OCI-LY7 (cell line): ENCODE measurements around the gene SMIM24. TPM values are rescaled to one million over a fixed set of nuclear protein-coding genes. Genes with fewer than 3 reads are reported as not detected.
A peak's percentile ranks its signal among the peaks of the same experiment; 100 is the strongest.

Source experiments
- BruUV-seq: library from RNA; stranded (reverse); fragments of 400-500 nt; replicated peaks from 2 replicates; lab custom pipeline; 2021; lab: Mats Ljungman, UMichigan
- CTCF ChIA-PET: fragments of 300-600 bp; sonication (Branson Sonifier 250); formaldehyde crosslinking; loops from one replicate; lab custom pipeline; 2022; ENCODE audit warnings: antibody characterized with exemption; ENCODE audit not compliant: unreplicated experiment; lab: Charles Lee
- POLR2A ChIA-PET: fragments of 300-600 bp; sonication (Branson Sonifier 250); formaldehyde crosslinking; loops from one replicate; lab custom pipeline; 2022; ENCODE audit warnings: antibody characterized with exemption; lab: Charles Lee
- DNase-seq: peaks from one replicate; pipeline ENCODE4 v3.0.0-alpha.2; 2015; ENCODE audit warnings: low spot score
- H2AFZ ChIP-seq: fragments of 200-600 bp; sonication (generic), shearing (Covaris generic); 2 replicates; pipeline ENCODE4 v1.6.1; 2014; ENCODE audit warnings: mild to moderate bottlenecking, antibody characterized with exemption, low read length, moderate library complexity
- H3K27ac ChIP-seq: fragments of 200-600 bp; sonication (generic); 2 replicates; pipeline ENCODE4 v1.5.1; 2014; ENCODE audit warnings: mixed run types, low read depth, mild to moderate bottlenecking, moderate library complexity, low read length, inconsistent platforms; ENCODE audit not compliant: poor library complexity, severe bottlenecking
- H3K36me3 ChIP-seq: fragments of 200-600 bp; sonication (generic); 2 replicates; pipeline ENCODE4 v1.6.1; 2014; ENCODE audit warnings: mild to moderate bottlenecking, antibody characterized with exemption, low read length, moderate library complexity, mixed read lengths; ENCODE audit not compliant: insufficient read depth
- H3K4me1 ChIP-seq: fragments of 200-600 bp; sonication (generic); 2 replicates; pipeline ENCODE4 v1.5.1; 2014; ENCODE audit warnings: mild to moderate bottlenecking, low read length; ENCODE audit not compliant: insufficient read depth, poor library complexity, severe bottlenecking
- H3K4me2 ChIP-seq: fragments of 200-600 bp; sonication (generic); 2 replicates; pipeline ENCODE4 v1.6.1; 2014; ENCODE audit warnings: mild to moderate bottlenecking, low read length
- H3K4me3 ChIP-seq: fragments of 200-600 bp; sonication (generic); 2 replicates; pipeline ENCODE4 v1.5.1; 2014; ENCODE audit warnings: mild to moderate bottlenecking, low read depth, low read length; ENCODE audit not compliant: poor library complexity, severe bottlenecking
- H3K79me2 ChIP-seq: fragments of 200-600 bp; sonication (generic); 2 replicates; pipeline ENCODE4 v1.6.1; 2016; ENCODE audit warnings: low read depth, mild to moderate bottlenecking, low read length, moderate library complexity, mixed read lengths; ENCODE audit not compliant: insufficient read depth
- H3K9me2 ChIP-seq: fragments of 200-600 bp; sonication (generic); 2 replicates; pipeline ENCODE4 v1.6.1; 2016; ENCODE audit warnings: mild to moderate bottlenecking, low read length, mixed read lengths; ENCODE audit not compliant: insufficient read depth
- H3K9me3 ChIP-seq: fragments of 200-600 bp; sonication (generic); 2 replicates; pipeline ENCODE4 v1.6.1; 2014; ENCODE audit warnings: mild to moderate bottlenecking, mixed run types, low read length, mixed read lengths
- H4K20me1 ChIP-seq: fragments of 200-600 bp; sonication (generic); 2 replicates; pipeline ENCODE4 v1.6.1; 2014; ENCODE audit warnings: mild to moderate bottlenecking, antibody characterized with exemption, low read length, moderate library complexity, mixed read lengths; ENCODE audit not compliant: insufficient read depth
- EZH2phosphoT487 ChIP-seq: fragments of 200-600 bp; sonication (generic); IDR thresholded peaks from 2 replicates; pipeline ENCODE4 v1.6.1; 2018; ENCODE audit warnings: low read depth, borderline replicate concordance, mild to moderate bottlenecking, mixed run types, antibody characterized with exemption, low read length, moderate library complexity, mixed read lengths
- intact Hi-C: fragments of 100-400 bp; cut with micrococcal nuclease; formaldehyde crosslinking; loops from one replicate; pipeline ENCODE4 v1.10.0; 2022; ENCODE audit not compliant: unreplicated experiment
- total RNA-seq, 2 experiments: library from RNA; depleted of rRNA in 1 of 2; stranded (reverse); fragments of >200 nt in 1 of 2; shearing (Covaris generic) in 1 of 2; gene quantifications; 2 replicates each; pipeline ENCODE4 v1.2.3, GENCODE V29; 2014 to 2022
- TF ChIP-seq, protein P1 (sequence below): fragments of 200-600 bp; sonication (generic); conservative IDR thresholded peaks from 2 replicates; pipeline ENCODE4 v1.5.1; 2014; ENCODE audit warnings: mild to moderate bottlenecking, antibody characterized with exemption, low read length, moderate library complexity, mixed read lengths

The SMIM24 gene
- total RNA-seq, 2 experiments from 2014 or later: 6.8 to 9.9 TPM

DNA sequence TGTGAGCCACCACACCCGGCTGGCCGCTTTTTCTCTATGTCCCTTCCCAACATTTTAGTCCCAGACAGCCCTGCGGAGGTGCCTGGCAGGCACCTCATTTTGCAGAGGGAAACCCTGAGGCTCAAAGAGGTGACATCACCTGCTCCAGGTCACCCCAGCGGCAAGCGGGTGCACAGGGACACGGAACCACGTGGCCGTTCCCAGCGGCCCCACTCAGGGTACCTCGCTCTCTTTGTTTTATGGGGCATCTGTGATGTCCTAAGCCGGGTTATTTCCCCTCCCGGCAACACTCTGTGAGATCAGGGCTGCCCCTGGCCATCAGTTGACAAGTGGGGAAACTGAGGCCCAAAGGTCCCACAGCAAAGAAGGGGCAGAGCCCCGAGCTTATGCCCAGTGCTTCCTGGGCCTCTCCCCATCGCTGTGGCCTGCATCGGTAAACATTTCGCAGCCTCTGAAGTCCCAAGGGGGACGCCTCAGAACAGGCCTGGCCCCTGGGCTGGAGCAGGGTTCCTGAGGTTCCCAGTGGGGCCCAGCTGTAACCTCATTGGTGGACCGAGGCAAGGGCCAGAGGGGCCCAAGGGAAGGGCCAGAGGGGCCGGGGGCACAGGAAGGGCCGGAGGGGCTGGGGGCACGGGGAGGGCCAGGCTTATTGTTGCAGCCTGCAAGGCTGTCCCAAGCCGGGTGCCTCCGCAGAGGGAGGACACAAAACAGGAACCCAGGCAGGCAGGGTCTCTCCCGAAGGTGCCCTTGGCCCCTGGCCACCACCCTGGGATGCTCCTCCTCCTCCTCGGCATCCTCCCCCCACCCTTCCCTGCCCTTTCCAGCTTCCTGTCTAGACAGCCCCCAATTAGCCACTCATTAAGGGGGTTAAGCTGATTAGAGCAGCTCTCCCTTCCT is 39.0 kb downstream of the SMIM24 start:
- no peaks in the 10 kb centered on the region for H3K9me3 ChIP-seq
- no peak for DNase-seq
- H3K9me2 ChIP-seq: no peaks in the 10 kb centered on the region
- no peaks in the 10 kb centered on the region for H3K79me2 ChIP-seq
- no peak overlapping the region for H3K4me3 ChIP-seq
- H3K4me1 ChIP-seq: no peaks in the 10 kb centered on the region
- no TSS peak for BruUV-seq
- no peaks in the 10 kb centered on the region for H3K36me3 ChIP-seq
- TF ChIP-seq EZH2phosphoT487: no peak
- TF ChIP-seq, protein P1, sequence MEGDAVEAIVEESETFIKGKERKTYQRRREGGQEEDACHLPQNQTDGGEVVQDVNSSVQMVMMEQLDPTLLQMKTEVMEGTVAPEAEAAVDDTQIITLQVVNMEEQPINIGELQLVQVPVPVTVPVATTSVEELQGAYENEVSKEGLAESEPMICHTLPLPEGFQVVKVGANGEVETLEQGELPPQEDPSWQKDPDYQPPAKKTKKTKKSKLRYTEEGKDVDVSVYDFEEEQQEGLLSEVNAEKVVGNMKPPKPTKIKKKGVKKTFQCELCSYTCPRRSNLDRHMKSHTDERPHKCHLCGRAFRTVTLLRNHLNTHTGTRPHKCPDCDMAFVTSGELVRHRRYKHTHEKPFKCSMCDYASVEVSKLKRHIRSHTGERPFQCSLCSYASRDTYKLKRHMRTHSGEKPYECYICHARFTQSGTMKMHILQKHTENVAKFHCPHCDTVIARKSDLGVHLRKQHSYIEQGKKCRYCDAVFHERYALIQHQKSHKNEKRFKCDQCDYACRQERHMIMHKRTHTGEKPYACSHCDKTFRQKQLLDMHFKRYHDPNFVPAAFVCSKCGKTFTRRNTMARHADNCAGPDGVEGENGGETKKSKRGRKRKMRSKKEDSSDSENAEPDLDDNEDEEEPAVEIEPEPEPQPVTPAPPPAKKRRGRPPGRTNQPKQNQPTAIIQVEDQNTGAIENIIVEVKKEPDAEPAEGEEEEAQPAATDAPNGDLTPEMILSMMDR: no peak
- ChIA-PET POLR2A (no interaction called here), CTCF (no interaction called here)
- no peak overlapping the region for H3K4me2 ChIP-seq
- intact Hi-C loops: loop anchor here (5.0 kb wide), 1 partner anchor 114 kb away; no protein-coding TSS in a partner anchor
- no peaks in the 10 kb centered on the region for H4K20me1 ChIP-seq
- no peak overlapping the region for H2AFZ ChIP-seq
- no peak overlapping the region for H3K27ac ChIP-seq

DNA sequence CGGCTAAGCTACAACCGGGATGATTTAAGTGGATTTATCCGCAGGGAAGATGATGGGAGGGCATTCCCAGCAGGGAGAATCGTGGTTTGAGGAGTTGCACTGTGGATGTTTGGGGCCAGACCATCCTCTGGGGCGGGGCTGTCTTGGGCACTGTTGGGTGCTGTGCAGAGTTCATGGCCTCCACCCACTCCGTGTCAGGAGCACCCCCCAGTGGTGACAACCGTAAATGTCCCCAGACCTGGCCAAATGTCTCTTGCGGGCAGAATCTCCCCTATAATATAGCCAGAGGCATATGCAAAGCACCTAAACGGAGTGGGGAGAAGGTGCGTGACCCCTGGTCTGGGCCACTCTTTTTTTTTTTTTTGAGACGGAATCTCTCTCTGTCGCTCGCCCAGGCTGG is 40.2 kb downstream of the SMIM24 start:
- Histone ChIP-seq H3K36me3 (no peaks in the 10 kb centered on the region), H3K27ac (no peak overlapping the region), H3K79me2 (no peaks in the 10 kb centered on the region), H3K4me1 (no peaks in the 10 kb centered on the region), H2AFZ (no peak overlapping the region), H4K20me1 (no peaks in the 10 kb centered on the region), H3K4me2 (no peak overlapping the region), H3K4me3 (no peak overlapping the region), H3K9me2 (no peaks in the 10 kb centered on the region), H3K9me3 (no peaks in the 10 kb centered on the region)
- no TSS peak for BruUV-seq
- ChIA-PET POLR2A (no interaction called here), CTCF (no interaction called here)
- DNase-seq: peak; percentile 50
- intact Hi-C loops: loop anchor here (5.0 kb wide), 1 partner anchor 113 kb away; no protein-coding TSS in a partner anchor
- TF ChIP-seq EZH2phosphoT487: no peak
- TF ChIP-seq, protein P1: peak; percentile 73
